HG03280 (cell line): Measurements from ENCODE around the gene NUP93.

Source experiments
- ATAC-seq: cut with Tn5 transposase; IDR thresholded peaks from one replicate; pipeline ENCODE4 v1.9.1; 2021; ENCODE audit warnings: mild to moderate bottlenecking, moderate library complexity; ENCODE audit not compliant: unreplicated experiment

The NUP93 gene

DNA sequence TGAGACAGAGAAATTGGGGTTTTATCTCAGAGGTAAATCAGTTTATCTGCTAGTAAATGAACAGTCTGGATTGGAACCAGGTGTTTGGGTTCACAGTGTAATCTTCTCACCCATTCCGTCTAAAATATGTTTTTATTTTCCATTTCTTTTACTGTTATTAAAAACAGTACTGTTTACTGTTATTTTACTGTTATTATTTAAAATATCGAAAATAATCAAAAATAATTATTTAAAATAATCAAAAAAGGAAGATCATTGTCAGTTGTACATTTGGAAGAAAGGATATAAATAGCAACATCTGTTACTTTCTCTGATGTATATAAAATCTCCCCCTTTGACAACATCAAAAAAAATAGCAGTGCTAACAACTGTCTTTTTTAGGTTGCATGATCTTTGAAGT is 11.5 kb downstream of the NUP93 start:
- ATAC-seq = no peak

DNA sequence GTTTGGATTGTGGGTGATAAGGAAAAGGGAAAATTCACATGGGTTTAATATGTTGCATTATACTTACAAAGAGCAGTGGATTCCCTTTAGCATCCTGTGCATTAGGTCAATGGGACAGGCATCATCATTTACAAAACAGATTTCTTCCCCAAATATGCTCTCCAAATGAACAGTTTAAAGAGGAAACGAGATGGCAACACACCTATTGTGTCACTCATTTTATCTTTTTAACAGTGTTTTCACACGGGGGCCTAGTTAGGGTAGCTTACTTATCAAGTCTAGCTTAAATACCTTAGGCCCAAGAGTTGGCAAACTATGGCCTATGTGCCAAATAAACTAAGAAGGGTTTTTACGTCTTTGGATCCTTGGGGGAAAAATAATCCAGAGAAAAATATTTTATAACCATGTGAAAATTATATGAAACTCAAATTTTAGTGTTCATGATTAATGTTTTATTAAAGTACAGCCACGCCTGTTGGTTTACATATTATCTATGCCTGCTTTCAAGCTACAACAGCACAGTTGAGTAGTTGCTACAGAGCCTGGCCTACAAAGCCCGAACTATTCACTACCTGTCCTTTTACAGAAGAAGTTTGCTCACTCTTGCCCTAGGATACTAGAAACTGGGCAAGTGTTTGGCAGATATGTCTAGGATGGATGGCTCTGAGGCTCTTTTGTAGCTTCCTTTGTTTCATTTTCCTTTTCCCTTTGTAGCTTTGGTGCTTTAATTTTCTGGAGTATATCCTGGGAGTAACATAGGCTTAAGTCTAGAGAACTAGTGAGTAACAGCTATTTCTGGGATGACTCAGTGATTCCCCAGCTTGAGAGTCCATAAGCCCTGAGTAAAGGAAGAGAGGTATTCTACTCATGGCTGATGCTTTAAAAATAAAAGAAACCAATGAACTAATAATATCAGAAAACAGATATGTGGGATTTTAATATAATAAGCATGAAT is 12.4 kb downstream of the NUP93 start:
- no peak for ATAC-seq

DNA sequence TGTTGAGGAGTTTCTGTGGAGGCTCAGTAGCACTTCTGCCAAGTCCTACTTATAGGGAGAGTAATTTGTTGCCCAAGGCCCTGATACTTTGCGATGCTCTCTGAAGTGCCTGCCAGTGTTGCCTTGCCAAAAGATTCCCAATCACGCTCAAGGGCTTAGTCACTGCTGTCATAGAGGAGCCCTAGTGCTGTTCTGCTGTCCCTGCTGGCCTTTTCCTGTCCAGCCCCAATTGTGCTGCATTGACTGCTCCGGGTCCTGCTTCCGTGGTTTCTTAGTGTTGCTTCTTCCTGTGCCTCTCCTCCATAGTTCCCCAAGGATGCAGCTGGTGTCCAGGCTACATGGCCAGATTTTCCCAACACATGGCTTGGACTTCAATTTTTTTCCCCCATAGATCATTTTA is 13.9 kb downstream of the NUP93 start:
- no peak for ATAC-seq

DNA sequence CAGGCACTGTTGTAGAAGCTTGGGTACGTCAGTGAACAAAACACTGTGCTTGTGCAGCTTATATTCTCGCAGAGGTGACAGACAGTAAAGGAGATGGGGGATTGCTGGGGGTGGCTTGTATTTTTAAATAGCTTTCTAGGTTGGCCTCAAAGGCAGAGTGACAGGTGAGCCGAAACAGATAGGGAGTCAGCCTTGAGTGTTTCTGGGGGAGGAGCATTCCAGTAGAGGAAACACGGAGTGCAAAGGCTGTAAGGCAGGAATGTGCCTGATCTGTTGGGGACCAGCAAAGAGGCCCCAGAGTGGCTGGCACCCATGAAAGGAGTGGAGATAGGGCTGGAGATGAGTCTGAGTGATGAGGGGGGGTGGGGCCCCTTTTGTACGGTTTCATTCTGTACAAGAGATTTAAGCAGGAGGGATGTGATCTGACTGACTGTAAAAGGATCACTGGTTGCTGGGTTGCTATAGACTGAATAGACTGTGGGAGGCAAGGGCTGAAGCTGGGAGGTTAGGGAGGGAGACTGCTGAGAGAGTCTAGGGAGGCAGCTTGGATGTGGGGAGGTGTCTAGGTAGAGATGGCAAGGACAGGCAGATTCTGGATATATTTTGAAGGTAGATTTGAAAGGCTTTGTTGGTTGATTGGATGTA is 15.2 kb downstream of the NUP93 start:
- ATAC-seq = no peak

DNA sequence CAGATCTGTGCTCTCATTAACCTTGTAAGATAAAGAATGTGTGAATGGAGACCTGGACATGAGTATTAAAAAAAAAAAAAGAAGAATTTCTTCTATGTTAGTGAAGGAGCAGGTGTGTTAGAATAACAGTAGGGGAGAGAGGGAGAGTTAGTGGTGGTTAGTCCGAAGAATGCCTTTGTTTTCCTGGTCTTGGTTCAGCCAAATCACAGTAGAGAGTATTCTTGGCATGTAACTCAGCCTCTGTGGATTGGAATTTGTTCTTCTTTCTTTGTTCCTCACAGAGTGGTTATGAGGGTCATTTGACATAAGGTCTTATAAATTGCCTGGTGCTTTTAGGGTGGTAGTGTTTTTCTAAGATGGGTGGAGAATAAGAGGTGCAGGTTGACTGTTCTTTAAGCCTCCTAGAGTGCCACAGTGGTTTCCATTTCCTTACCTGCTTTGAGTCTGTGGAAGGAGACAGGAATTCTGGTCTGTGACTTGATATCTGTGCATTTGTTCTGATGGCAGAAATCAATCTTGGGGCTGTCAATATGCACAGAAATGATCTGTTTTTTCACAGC is 17.6 kb downstream of the NUP93 start:
- no peak for ATAC-seq

DNA sequence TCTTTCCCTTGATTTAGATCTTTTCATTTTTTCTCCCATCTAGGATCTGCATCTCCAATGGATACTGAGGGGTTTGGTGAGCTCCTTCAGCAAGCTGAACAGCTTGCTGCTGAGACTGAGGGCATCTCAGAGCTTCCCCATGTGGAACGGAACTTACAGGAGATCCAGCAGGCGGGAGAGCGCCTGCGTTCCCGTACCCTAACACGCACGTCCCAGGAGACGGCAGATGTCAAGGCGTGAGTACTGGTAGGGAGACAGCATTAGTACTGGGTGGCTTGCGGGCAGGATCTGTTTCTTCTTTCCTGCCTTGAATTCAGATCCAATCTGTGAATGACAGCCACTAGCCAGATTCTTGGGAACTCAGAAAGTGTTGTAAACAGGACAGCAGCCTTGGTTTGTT is 18.3 kb downstream of the NUP93 start:
- no peak for ATAC-seq

DNA sequence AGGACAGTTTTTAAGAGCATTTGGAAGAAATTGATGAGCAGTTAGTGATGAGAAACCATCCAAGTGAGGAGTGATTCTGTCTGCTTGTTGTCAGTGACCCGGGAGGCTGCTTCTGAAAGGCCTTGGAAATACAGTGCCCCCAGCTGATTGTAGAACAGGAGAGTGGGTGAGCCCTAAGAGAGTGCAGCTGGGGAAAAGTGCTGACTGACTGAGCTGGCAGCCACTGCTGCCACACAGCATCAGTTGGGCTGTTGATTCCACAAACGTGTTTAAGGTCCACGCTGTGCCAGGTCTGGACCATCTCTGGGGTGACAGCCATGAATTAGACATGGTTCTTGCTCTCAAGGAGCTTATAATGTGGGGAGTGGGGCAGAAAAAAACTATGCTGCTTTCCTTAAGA is 18.9 kb downstream of the NUP93 start:
- no peak for ATAC-seq

DNA sequence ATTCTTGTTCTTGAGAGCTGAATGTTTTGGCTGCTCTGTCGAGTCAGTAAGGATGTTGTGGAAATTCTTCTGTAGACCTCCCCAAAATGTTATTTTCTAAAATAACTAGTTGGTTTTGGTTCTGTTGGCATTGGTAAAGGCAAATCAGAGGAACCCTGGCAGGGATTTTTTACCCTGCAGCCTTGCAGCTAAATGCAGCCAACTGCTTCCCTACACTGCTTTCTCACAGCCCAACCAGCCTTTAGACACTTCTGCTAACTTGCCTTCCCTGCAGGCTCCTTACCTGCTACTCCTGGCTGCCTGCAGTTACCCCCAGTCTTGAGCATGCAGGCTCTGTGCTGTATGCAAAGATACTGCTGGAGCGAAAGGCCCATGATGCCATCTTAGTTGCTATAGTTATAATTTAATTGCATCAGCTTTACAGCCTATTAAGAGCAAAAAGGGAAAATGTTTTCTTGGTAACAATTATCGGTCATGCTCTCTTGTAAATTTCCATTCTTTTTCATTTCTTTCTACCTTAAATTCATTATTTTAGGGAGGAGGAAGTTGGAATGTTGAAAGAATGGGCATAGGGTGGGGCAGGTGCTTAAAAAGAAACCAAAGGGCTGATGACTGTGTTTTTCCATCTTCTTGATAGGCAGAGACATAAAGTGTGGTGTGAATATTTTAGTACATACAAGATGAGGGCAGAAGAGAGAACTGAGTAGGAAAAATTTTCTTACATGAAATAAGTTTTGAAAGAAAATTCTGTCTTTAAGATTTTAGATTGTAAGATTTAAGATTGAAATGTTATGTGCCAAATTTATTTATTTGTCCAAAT is 20.0 kb downstream of the NUP93 start:
- ATAC-seq = no peak

DNA sequence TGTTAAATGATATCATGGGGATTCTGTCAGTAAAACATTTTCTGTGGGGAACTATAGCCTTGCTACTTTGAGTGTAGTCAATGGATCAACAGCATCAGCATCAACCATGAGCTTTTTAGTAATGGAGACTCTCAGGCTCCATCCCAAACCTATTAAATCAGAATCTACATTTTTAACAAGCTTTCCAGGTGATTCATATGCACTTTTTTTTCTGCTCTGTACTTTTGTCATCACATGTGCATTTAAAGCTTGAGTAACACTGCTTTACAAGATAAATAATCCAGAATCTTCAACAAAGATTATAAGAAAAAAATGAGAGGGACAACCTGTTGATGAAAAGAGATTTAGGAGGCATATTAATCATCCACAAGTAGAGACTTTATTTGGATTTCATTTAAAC is 23.5 kb downstream of the NUP93 start:
- no peak for ATAC-seq

DNA sequence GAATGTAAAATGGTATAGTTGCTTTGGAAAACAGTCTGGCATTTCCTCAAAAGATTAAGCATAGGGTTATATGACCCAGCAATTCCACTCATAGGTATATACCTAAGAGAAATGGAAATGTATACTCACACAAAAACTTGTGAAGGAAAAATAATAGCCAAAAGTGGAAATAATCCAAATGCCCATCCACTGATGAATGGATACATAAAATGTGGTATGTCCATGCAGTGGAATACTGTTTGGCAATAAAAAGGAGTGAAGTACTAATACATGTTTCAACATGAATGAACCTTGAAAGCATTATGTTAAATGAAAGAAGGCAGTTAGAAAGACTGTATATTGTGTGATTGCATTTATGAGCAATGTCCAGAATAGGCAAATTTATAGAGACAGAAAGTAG is 25.1 kb downstream of the NUP93 start:
- ATAC-seq = no peak

DNA sequence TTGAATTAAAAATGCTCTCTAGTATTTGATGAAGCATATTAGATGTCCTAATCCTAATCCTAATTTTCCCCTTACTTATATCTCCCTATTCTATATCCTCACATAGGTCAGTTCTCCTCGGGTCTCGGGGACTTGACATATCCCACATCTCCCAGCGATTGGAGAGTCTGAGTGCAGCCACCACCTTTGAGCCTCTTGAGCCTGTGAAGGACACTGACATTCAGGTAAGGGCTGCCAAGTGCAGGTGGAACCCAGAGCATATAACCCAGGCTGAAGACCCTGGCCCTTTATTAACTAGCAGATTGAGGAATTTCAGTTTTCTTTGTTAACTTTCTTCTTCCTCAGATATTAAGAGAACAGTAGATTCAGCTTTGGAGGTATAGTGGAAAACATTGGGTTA is 28.5 kb downstream of the NUP93 start:
- ATAC-seq = no peak

DNA sequence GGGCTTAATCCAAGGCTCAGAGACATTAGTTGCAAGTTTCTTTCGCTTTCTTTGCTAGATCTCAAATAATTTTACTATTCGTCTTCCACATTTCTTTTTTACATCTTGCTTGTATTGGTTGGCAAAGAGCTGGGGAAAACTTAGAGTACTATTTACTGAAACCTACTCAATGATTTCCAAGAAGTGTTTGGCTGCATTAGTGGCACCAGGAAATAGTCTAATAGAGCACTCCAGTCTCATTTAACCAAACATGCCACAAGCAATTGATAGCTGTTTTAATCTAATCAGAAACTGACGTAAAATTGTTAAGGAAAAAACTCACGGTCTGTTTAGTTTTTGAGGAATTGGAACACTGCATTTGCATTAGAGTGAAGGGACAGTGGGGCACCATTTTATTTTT is 29.0 kb downstream of the NUP93 start:
- ATAC-seq = no peak

DNA sequence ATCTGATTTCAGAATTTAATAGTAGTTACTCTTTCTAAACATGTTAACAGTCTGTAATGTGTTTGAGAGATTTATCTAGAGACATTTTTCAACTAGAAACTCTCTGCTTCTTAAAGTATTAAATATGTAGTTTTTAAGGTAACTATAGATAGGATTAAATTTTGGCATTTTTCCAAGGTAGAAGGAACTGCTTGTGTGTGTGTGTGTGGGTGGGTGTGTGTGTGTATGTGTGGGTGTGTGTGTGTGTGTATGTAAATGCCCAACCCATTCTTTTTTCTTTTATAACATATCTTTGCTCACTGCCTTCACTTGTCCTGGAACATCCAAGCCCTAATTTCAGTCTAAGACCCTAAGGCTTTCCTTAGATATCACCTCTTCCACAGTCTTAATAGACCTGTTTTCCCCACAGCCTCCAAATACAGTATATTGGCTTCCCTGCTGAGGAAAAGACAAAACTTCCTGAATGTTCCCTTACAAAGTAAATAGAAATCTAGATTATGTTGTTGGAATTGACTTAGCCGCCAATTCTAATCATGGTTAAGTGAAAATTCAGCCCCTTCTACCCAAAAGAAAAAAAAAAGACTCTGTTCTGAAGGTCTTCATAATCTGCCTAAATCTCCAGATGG is 33.5 kb downstream of the NUP93 start:
- ATAC-seq = no peak

DNA sequence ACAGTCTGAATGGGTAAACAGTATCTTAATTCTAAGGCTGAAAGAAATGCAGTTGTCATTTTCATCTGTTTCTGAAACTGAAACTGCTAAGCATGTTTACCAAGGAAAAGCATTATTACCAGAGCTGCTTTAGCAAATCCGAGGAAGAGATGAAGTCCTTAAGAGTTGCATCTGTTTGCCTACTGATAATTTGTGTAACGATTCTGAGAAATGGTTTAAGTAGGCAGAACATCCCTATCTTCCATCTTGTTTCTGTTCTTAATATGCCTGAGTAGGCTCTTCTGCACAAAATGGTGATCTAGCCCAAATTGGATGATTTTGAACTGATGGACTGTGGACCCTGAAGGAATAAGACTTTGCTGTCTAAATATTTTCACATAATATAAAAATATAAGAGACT is 34.9 kb downstream of the NUP93 start:
- no peak for ATAC-seq

DNA sequence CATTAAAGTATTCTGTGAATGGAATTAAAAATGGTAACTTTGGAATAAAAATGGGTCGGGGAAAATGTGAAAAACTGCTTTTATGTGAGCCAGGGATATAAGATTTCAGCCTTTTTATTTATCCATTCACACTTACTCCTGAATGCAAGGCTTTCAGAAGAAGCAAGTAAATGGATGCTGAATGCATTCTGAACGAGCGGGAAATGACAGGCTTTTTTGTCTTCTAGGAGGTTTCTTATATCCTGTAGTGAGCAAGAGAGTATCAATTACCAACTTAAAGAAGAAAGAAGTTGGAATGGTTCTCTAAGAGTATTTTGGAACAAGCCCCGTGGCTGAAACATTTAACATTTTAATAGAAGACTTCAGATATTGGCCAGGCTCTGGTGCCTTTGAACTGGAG is 36.0 kb downstream of the NUP93 start:
- no peak for ATAC-seq

DNA sequence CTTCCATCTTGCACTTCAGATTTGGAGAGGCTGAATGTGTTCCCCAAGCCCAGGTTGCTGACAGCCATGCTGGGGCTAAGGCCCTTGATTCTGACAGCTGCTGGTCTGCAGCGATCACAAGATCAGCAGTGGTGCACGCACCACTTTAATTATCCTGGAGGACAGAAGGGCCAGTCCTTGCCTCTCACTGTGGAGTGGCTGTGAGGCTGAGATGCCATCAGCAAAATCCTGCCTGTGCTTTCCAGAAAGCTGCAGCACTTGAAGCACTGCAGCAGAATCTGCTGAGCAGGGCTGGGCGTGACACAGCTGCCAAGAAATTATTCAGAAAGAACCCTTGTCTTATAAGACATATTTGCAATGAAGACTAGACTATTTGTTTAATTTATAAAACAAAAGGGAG is 37.1 kb downstream of the NUP93 start:
- no peak for ATAC-seq

DNA sequence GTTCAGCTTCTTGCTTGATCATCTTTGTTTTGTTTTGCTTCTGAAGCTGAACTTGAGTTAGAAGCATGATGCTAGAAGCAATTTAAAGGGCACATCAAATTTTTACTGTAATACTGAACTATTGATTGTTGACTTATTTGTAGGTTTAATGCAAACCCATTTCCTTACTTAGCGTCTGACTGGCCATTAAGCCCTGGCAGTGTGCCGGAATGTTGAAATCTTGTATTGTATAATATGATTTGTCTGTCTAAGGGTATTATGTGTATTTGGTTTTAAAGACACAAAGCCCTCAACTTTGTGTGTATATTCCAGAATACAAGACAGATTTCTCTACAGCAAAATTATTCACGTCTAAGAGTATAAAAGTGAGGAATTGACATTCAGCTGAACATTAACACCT is 39.7 kb downstream of the NUP93 start:
- no peak for ATAC-seq

DNA sequence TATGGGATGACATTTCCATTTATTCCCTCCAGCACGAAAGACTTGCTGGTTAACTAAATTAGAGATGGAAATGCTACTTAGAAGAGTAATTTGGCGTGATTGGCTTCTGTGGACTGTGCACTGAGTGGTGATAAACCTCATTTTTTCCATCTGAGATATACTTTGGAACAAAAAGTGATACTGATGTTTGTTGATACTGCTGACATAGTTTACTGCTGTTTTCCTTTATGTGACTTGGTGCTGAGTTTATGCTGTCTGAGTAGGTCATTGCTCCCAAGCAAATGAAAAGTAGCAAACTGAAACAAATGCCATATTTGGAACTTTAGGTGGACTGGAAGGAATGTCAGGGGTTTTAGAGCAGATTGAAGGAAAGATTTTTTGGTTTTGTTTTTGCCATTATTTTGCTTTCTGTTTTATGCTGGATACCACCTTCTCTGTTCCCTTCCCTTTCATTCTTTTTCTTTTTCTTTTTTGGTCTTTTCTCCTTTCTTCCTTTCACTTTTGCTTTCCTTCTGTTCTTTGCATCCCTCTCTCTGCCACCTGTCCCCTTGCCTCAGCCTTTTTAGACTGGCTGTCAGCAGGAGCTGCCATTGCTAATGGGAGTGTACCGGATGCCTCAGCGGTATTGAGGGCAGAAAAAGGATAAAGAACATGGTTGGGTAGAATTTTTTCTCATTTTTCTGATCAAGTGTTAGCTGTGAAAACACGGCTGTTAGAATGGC is 41.8 kb downstream of the NUP93 start:
- no peak for ATAC-seq

DNA sequence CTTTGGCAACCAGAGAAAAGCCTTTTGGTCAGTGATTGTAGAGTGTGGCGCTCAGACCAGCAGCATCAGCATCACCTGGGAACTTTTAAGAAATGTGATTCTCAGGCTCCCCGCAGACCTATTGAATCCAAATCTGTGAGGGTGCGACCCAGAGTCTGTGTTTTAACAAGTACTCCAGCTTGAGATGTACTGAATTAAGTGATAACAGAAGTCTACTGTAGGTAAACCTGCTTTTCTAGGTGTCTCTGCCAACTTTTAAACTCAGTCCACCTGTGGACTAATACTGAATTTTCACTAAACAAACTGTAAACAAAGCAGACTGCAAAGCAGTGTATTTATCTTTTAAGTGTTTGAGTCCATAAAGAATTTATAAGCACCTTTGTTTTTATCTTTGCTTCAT is 43.6 kb downstream of the NUP93 start:
- ATAC-seq = no peak

DNA sequence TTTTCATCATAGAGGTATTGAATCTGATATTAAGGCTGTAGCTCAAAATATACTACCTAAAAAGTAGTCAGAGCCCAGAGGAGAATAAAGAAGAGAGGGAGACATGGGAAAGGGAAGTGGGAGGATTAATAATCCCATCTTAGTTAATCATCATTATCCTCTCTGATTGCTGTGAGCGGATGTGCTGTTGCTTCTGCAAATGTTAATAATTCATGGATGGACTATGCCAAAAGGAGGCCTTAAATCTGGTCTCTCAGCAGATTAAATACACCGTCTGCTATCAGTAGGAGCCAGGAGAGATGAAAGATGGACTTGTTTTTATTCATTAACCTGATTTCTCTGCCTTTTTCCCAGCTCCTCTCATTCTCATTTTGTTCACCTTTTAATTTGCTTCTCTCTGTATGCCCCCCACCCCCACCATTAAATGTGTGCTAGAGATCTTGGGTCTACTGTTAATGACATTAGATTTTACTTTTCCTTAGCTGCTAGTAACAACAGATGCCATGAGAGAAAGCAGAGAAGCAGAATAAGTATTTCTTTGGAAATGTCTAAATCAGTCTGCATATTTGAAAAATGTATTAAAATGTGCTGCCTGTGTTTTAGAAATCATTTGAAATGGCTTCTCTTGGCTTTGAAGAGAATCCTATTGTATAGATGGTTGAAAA is 44.2 kb downstream of the NUP93 start:
- no peak for ATAC-seq
